Osteocyte (in vitro differentiated cells): Measurements from ENCODE around the gene VPS45. TPM values are rescaled to one million over a fixed set of nuclear protein-coding genes. Genes with fewer than 3 reads are reported as not detected.

Experiments
- DNase-seq: peaks from one replicate; pipeline ENCODE4 v3.0.0; 2021; ENCODE audit warnings: mixed read lengths; ENCODE audit not compliant: unreplicated experiment; ENCODE audit errors: extremely low spot score
- H3K27ac Mint-ChIP-seq: one replicate; pipeline ENCODE4 v1.8.0; 2021; ENCODE audit warnings: mild to moderate bottlenecking, mixed read lengths; ENCODE audit not compliant: unreplicated experiment
- H3K27me3 Mint-ChIP-seq: one replicate; pipeline ENCODE4 v1.8.0; 2021; ENCODE audit warnings: mixed read lengths; ENCODE audit not compliant: unreplicated experiment
- H3K36me3 Mint-ChIP-seq: one replicate; pipeline ENCODE4 v1.8.0; 2021; ENCODE audit warnings: mixed read lengths; ENCODE audit not compliant: unreplicated experiment
- H3K4me1 Mint-ChIP-seq: one replicate; pipeline ENCODE4 v1.8.0; 2021; ENCODE audit warnings: mixed read lengths; ENCODE audit not compliant: unreplicated experiment
- H3K4me3 Mint-ChIP-seq: one replicate; pipeline ENCODE4 v1.8.0; 2021; ENCODE audit warnings: mild to moderate bottlenecking, moderate library complexity, mixed read lengths; ENCODE audit not compliant: unreplicated experiment
- H3K9me3 Mint-ChIP-seq: one replicate; pipeline ENCODE4 v1.8.0; 2021; ENCODE audit warnings: mixed read lengths; ENCODE audit not compliant: unreplicated experiment
- CTCF ChIP-seq: fragments of 200-600 bp; sonication (generic); IDR thresholded peaks from 2 replicates; pipeline ENCODE4 v1.5.0; 2021; ENCODE audit warnings: antibody characterized with exemption, mild to moderate bottlenecking, moderate library complexity
- total RNA-seq: library from RNA; stranded (reverse); gene quantifications from 2 replicates; pipeline ENCODE4 v1.2.1, GENCODE V29; 2021

Gene VPS45
- total RNA-seq, 1 donor from 2014 or later, result 43.6 TPM

GRCh38 chr1:150152772-150153456, 85.3 kb downstream of the VPS45 start:
- Mint-ChIP-seq H3K4me1 (peaks cover 43% of the 10 kb centered on the region), H3K27me3 (no peaks in the 10 kb centered on the region), H3K36me3 (peaks cover 39% of the 10 kb centered on the region), H3K27ac (peak overlapping the region; percentile 38), H3K9me3 (no peaks in the 10 kb centered on the region), H3K4me3 (peak overlapping the region; percentile 36)
- no peak for TF ChIP-seq CTCF
- DNase-seq, result no peak

GRCh38 chr1:150154143-150154542, 86.6 kb downstream of the VPS45 start:
- H3K4me1 Mint-ChIP-seq, result peaks cover 46% of the 10 kb centered on the region
- no peak for TF ChIP-seq CTCF
- peak overlapping the region; percentile 31 for H3K27ac Mint-ChIP-seq
- H3K36me3 Mint-ChIP-seq, result peaks cover 48% of the 10 kb centered on the region
- no peak overlapping the region for H3K4me3 Mint-ChIP-seq
- H3K27me3 Mint-ChIP-seq, result no peaks in the 10 kb centered on the region
- no peak for DNase-seq
- H3K9me3 Mint-ChIP-seq, result no peaks in the 10 kb centered on the region

GRCh38 chr1:150155413-150156071, 88.0 kb downstream of the VPS45 start:
- H3K27me3 Mint-ChIP-seq, result no peaks in the 10 kb centered on the region
- no peak for TF ChIP-seq CTCF
- no peak overlapping the region for H3K4me3 Mint-ChIP-seq
- peaks cover 49% of the 10 kb centered on the region for H3K4me1 Mint-ChIP-seq
- H3K36me3 Mint-ChIP-seq, result peaks cover 52% of the 10 kb centered on the region
- H3K9me3 Mint-ChIP-seq, result no peaks in the 10 kb centered on the region
- no peak for DNase-seq
- peak overlapping the region; percentile 36 for H3K27ac Mint-ChIP-seq

- Mint-ChIP-seq H3K27me3 (no peaks in the 10 kb centered on the region), H3K27ac (peak overlapping the region; percentile 3), H3K4me3 (no peak overlapping the region), H3K36me3 (peaks cover 55% of the 10 kb centered on the region), H3K4me1 (peaks cover 50% of the 10 kb centered on the region), H3K9me3 (no peaks in the 10 kb centered on the region)
- DNase-seq, result no peak
- no peak for TF ChIP-seq CTCF
These were observed 89.5 kb downstream of the VPS45 start for GRCh38 chr1:150156868-150157603.

- H3K27me3 Mint-ChIP-seq, result no peaks in the 10 kb centered on the region
- H3K27ac Mint-ChIP-seq, result peak overlapping the region; percentile 24
- peaks cover 43% of the 10 kb centered on the region for H3K36me3 Mint-ChIP-seq
- no peak overlapping the region for H3K4me3 Mint-ChIP-seq
- no peak for DNase-seq
- H3K9me3 Mint-ChIP-seq, result no peaks in the 10 kb centered on the region
- peaks cover 52% of the 10 kb centered on the region for H3K4me1 Mint-ChIP-seq
- TF ChIP-seq CTCF, result no peak
These were observed 92.0 kb downstream of the VPS45 start for GRCh38 chr1:150159550-150159949.
